Body of pancreas (tissue), 4 donors: Measurements from ENCODE around the gene NBAS.

Experiments
- POLR2A ChIP-seq, 3 donors: fragments of 450-650 bp; IDR thresholded peaks; one replicate each; pipeline ENCODE4 v1.6.1; 2016; ENCODE audit warnings: antibody characterized with exemption in 3 of 3, mild to moderate bottlenecking in 2 of 3
- TF ChIP-seq, protein P1 (sequence below), 7 experiments: fragments of 450-650 bp in 4 of 7; fragments of 200-600 bp in 3 of 7; sonication (generic) in 3 of 7; IDR thresholded peaks; one replicate each; pipeline ENCODE4 v1.5.1; 2016 to 2019; ENCODE audit warnings: antibody characterized with exemption in 7 of 7

DNA sequence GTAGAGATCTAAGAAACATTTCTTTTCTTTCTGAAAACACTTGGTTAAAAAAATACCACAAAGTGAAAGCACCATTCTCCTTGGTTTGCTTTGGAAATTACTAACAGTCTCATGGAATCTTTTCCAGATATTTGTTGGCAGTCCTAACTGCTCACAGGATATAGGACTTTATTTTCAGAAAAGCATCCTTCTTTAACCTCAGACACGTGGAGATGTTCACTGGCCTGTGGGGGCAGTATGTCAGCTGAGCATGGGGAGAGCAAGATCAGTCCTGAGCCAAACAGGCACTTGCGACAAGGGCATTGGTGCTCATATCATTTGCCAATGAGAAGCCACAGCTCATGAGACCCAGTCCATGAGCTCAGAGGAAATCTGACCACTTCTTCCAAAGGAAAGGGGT lies 371.9 kb downstream of the NBAS start:
- TF ChIP-seq, protein P1, sequence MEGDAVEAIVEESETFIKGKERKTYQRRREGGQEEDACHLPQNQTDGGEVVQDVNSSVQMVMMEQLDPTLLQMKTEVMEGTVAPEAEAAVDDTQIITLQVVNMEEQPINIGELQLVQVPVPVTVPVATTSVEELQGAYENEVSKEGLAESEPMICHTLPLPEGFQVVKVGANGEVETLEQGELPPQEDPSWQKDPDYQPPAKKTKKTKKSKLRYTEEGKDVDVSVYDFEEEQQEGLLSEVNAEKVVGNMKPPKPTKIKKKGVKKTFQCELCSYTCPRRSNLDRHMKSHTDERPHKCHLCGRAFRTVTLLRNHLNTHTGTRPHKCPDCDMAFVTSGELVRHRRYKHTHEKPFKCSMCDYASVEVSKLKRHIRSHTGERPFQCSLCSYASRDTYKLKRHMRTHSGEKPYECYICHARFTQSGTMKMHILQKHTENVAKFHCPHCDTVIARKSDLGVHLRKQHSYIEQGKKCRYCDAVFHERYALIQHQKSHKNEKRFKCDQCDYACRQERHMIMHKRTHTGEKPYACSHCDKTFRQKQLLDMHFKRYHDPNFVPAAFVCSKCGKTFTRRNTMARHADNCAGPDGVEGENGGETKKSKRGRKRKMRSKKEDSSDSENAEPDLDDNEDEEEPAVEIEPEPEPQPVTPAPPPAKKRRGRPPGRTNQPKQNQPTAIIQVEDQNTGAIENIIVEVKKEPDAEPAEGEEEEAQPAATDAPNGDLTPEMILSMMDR (IDR thresholded peaks at IDR 0.05) = no peak
- no peak for TF ChIP-seq POLR2A (IDR thresholded peaks at IDR 0.05)
